NCI-H2196 treated with DMSO at 0.1 percent for 48 hours (cell line): Measurements from ENCODE around the gene VIPR2.
"Not testable (repeated sequence)": the region's sequence is repeated elsewhere in the genome, so short reads cannot be mapped to it uniquely, and the experiment has no call there.

Experiments used
- DNase-seq: peaks from one replicate; lab custom pipeline; 2025; ENCODE audit not compliant: unreplicated experiment; lab: John Stamatoyannopoulos, UW

VIPR2 gene

DNA sequence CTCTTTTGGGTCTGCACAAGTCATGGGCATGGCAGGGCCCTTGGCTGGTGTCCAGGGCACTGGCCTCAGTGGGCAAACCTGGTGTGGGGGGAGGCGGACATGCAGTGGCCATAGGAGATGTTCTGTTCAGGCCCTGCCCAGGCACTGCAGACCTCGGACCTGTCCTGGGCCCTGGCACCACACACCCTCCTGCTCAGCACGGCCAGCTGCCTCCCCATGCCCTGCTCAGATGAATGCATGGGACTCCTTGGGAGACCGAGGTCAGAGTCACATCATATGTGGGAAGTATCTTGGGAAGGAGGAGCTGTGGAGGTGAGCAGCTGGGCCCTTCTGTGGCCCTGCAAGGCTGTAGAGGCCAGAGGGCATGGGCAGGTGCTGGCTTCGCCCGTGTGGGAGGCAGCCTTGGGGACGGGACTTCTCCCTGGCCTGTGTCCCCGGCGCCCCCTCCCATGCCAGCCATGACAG, 130.8 kb downstream of the VIPR2 start:
- no peak for DNase-seq

- DNase-seq: no peak
Measured at GRCh38 chr7:159013181-159013690, 131.4 kb downstream of the VIPR2 start.

DNA sequence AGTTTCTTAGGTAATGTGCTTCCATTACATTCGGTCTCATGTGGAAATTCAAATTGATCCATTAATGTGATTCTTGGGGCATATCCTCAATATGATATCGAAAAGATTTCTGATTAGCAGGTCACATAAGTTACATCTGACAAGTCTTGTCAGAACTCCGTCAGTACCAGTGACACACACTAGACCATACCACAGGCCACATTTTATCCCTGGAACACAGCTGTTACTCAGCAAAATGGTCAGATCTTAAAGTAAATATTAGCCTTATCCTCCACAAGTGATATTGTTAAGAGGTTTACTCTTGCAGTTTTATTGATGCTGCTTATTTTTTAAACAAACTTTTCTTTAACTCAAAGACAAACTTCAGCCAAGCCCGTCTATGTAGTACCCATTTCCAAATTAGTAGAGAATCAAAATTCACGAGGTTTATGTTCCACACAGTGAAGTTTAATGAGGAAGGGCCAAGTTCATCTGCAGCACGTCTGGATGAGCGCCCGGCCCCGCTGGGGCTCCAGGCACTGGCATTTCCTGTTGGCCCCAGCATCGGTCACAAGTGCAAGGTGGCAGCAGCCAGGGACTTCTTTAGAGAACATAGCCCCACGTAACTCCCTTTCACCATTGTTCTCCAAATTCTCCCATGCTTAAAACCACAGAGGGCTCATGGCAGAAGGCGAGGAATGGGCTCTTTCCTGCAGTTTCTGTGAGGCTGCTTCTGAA, 132.2 kb downstream of the VIPR2 start:
- peak; percentile 25 for DNase-seq

DNA sequence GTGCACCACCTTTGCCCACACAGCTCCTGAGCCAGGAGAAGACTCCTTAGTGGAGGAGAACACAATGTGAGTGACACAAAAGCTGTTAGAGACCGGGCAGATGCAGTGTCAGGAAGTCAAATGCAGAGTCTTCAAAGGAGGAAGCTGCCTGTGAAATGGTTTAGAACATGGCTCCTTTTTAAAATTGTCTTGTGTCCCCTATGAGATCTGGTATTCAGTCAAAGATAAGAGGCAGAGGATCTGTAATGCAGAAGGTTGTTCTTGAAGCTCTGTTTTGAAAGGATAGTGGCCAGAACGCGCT, 133.0 kb downstream of the VIPR2 start:
- DNase-seq: no peak

DNA sequence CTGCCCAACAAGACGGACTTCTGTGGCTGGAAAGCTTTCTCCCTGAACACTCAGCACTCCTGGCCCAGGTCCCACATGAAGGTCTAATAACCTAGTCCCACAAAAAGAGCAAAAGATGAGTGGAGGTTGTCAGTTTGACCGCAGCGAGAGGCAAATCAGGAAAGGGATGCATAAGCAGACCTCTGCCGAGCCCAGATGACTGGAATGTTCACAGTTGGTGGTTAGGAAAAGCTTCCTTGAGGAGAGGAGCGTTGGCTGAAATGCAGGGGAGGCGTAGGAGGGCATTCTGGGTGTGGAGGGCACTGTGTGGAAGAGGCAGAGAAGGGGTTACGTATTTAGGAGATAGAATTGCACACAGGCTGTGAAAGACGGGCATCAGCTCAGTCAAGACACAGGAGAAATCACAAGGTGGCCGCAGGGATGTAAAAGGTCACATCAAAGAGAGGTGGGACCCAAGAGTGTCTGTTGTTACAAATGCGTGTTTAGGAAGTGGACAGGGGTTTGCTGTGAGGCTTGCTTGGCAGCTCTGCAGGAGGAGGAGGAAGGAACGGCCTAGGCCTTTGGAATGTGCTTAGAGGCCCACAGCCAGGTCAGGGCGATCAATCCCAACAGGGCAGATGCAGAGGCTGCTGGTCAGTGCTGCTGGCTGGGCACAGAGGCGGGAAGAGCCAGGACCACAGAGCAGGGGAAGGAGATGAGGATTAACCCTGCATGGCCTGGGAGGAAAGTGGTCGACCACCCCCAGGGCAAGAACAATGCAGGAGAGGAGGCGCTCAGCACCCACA, 133.5 kb downstream of the VIPR2 start:
- no peak for DNase-seq

GRCh38 chr7:159010411-159010810, 134.3 kb downstream of the VIPR2 start:
- no peak for DNase-seq

DNA sequence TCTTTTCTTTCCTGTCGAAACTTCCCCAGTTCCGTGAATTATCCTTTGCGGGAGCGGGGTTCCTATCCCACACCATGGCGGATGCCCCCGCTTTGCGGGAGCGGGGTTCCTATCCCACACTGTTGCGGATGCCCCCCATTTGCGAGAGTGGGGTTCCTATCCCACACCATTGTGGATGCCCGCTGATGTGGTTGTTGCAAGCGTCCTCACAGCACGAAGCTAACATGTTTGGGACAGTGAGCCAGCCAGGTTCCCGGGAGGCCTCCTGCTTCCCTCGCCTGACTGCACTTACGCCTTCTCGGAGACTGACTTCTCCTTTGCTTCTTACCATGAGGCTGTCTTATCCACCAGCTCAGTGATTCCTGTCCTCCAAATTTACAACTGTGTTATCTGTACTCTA, 134.7 kb downstream of the VIPR2 start:
- no peak for DNase-seq

DNA sequence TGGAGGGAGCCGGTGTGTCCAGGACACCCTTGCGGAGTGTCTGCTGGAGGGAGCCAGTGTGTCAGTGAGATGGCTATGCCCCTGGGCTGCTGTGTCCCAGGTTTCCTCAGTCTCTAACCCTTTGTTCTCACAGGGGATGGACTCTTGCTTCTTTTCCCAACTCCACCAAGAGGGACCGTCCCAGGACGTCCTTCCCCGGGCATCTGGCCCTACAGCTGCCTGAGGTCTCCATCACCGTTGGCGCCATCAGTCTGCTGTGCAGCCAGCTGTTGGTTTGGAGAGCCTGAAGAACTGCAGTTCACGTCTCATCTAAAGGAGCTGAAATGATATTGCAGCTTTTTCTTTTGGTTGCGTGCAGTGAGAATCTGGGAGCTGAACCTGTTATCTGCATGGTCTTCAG, 136.2 kb downstream of the VIPR2 start:
- no peak for DNase-seq

GRCh38 chr7:159007996-159008389, 136.7 kb downstream of the VIPR2 start:
- no peak for DNase-seq

- DNase-seq: no peak
Measured at GRCh38 chr7:159007364-159007995, 137.2 kb downstream of the VIPR2 start.

DNA sequence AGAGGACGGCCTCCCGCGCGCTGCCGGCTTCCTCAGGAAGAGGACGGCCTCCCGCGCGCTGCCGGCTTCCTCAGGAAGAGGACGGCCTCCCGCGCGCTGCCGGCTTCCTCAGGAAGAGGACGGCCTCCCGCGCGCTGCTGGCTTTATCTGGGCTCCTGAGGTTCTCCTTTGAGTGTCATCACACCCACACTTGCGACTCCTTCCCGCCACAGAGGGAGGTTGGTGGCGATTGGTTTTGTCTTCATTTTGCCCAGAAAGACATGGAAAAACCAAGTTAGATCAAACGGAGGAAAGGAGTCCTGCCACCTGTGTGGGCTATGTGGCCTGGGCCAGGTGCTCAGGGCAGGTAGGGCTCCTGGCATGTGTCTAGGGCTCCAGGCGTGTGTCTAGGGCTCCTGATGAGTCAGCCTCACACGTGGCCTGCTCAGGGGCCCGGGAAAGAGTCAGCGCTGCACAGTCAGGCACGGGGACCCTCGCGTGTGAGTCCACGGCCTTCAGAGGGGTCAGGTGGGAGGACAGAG, 138.0 kb downstream of the VIPR2 start:
- no peak for DNase-seq

DNA sequence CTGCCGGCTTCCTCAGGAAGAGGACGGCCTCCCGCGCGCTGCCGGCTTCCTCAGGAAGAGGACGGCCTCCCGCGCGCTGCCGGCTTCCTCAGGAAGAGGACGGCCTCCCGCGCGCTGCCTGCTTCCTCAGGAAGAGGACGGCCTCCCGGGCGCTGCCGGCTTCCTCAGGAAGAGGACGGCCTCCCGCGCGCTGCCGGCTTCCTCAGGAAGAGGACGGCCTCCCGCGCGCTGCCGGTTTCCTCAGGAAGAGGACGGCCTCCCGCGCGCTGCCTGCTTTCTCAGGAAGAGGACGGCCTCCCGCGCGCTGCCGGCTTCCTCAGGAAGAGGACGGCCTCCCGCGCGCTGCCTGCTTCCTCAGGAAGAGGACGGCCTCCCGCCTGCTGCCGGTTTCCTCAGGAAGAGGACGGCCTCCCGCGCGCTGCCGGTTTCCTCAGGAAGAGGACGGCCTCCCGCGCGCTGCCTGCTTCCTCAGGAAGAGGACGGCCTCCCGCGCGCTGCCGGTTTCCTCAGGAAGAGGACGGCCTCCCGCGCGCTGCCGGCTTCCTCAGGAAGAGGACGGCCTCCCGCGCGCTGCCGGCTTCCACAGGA, 138.6 kb downstream of the VIPR2 start:
- not testable (repeated sequence) for DNase-seq

DNA sequence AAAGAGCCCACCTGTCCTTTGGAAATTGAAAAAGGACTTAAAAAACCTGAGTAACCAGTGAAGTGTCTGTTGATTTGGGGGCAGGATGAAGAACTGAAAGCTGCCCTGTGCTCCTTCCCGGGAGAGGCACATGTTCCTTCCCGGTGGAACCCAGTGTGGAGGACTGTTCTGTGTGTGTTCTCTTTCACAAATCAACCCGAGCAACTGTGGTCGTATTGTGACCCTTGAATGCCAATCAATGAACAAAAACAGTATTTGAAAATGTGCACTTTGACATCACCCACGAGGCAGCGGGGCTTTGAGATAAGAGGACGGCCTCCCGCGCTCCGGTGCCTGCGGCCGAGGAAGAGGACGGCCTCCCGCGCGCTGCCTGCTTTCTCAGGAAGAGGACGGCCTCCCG, 139.0 kb downstream of the VIPR2 start:
- DNase-seq: no peak

DNA sequence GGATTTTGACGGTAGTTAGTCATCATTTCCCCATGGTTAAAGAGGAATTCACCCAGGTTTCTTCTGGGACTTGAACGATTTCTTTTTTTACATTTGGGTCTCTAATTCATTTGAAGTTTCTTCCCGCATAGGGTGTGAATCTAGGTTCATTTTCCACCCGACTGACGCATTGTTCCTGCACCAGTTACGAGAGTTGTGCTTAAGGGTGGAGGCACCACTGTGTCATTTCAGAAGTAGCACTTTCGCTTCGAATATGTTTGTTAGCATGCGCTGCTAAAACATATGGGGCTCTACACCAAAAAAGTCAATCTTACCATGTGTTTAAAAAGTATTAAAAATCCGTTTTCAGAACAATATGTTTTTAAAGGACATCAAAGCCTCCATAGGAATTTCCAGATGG, 140.3 kb downstream of the VIPR2 start:
- no peak for DNase-seq

- DNase-seq: no peak
Measured at GRCh38 chr7:159001811-159002210, 142.9 kb downstream of the VIPR2 start.

DNA sequence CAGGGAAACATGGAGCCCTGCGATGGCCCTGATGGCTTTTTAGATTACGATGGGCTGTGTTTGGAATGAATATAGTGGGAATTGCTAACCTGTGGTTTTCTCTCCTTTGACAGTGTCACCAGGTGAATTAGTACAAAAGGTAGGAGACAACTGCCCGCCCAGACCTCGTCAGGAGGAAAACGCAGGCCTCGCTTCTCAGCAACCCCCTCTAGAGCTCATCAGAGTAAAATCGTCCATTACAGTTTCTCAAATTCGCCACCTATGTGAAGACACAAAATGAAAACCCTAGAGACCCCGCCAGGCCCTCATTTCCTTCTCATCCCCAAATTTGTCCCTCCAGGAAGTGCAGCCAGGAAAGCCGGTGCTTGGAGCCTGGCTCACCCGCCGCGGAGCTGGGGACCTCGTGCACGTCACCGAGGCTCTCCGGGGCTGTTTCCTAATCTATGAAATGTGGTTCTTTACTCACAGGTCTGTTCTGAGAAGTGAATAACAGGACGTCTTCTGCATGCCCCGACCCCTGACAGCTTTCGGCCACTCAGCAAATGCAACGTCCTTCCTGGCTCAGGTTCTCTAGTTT, 143.7 kb downstream of the VIPR2 start:
- no peak for DNase-seq

DNA sequence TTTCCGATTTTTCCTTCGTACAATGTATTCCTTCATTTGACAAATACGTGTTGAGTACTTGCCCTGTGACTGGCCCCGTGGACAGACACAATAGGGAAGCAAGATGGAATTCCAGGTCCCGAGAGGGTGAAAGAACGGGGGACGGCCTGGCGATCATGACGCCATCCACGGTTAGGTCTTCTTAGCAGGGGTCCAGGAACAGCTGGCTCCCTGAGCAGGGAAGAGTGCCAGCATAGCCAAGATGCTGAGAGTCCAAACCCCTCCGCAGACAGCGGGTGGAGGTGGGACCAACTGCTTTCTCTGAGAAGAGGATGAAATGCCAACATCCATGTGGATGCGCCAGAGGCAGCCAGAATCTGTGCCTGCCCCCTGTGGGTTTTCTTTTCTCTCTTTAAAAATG, 144.6 kb downstream of the VIPR2 start:
- no peak for DNase-seq

- DNase-seq: no peak
Measured at GRCh38 chr7:158999496-158999895, 145.2 kb downstream of the VIPR2 start.

DNA sequence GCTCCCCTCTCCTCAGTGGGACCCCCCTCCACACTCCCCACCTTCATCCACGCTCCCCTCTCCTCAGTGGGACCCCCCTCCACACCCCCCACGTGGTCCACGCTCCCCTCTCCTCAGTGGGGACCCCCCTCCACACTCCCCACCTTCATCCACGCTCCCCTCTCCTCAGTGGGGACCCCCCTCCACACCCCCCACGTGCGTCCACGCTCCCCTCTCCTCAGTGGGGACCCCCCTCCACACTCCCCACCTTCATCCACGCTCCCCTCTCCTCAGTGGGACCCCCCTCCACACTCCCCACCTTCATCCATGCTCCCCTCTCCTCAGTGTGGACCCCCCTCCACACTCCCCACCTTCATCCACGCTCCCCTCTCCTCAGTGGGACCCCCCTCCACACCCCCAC, 146.4 kb downstream of the VIPR2 start:
- DNase-seq: not testable (repeated sequence)

- DNase-seq: no peak
Measured at GRCh38 chr7:158997471-158997870, 147.2 kb downstream of the VIPR2 start.

GRCh38 chr7:158997110-158997453, 147.6 kb downstream of the VIPR2 start:
- DNase-seq: no peak
